PFSK-1 (cell line): Measurements from ENCODE around the gene TBC1D22A.

ENCODE experiments used
- POLR2AphosphoS5 ChIP-seq: IDR thresholded peaks from 2 replicates; pipeline ENCODE4 v1.6.1; 2012; ENCODE audit warnings: low read depth, mild to moderate bottlenecking, control low read depth, low read length, moderate library complexity
- TAF1 ChIP-seq: IDR thresholded peaks from 2 replicates; pipeline ENCODE4 v1.6.1; 2012; ENCODE audit warnings: low read length, control low read depth, borderline replicate concordance; ENCODE audit not compliant: insufficient read depth
- TF ChIP-seq, protein P1 (sequence below), 2 experiments: IDR thresholded peaks; 2 replicates each; pipeline versions ENCODE4 v1.6.1 to v1.8.0; 2011 to 2012; ENCODE audit warnings: low read depth in 2 of 2, low read length in 2 of 2, control low read depth in 1 of 2, inconsistent platforms in 1 of 2, mild to moderate bottlenecking in 1 of 2, moderate library complexity in 1 of 2; ENCODE audit not compliant: insufficient read depth in 1 of 2

DNA sequence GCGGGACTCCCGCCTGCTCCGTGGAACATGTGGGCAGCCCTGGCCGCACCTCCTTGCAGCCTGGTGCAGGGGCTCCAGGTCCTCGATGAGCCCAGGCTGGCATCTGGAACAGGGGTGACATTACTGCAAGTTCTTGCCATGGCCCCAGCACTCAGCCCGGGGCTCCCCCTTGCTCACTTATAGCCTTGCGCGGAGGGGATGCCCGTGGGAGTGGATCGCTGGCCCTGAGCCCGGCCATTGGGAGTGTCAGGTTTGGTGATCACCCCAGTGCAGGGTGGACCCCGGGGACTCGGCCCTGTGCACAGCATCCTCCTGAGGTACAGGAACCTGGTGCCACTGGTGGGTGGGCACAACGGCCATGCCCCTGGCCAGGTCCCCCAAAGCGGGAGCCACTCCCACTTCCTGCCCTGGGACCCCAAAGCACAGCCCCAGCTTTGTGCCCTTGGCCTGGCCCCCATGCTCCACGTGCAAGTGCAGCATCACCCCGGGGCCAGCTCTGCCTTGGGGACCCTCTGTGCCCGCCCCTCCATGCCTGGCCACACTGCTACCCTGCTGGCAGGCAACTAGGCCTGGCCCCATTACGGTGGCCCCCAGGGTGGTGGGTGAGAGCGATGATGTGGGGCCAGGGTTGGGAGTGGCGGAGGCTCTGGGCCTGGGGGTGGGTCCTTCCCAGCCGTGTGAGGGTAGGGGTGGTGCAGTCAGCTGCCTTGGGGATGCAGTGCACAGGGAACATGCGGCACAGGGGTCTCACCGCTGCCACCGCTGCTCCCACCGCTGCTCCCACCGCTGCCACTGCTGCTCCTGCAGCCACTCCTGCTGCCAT, 439.8 kb downstream of the TBC1D22A start:
- TF ChIP-seq POLR2AphosphoS5 (no peak), TAF1 (no peak)
- TF ChIP-seq, protein P1, sequence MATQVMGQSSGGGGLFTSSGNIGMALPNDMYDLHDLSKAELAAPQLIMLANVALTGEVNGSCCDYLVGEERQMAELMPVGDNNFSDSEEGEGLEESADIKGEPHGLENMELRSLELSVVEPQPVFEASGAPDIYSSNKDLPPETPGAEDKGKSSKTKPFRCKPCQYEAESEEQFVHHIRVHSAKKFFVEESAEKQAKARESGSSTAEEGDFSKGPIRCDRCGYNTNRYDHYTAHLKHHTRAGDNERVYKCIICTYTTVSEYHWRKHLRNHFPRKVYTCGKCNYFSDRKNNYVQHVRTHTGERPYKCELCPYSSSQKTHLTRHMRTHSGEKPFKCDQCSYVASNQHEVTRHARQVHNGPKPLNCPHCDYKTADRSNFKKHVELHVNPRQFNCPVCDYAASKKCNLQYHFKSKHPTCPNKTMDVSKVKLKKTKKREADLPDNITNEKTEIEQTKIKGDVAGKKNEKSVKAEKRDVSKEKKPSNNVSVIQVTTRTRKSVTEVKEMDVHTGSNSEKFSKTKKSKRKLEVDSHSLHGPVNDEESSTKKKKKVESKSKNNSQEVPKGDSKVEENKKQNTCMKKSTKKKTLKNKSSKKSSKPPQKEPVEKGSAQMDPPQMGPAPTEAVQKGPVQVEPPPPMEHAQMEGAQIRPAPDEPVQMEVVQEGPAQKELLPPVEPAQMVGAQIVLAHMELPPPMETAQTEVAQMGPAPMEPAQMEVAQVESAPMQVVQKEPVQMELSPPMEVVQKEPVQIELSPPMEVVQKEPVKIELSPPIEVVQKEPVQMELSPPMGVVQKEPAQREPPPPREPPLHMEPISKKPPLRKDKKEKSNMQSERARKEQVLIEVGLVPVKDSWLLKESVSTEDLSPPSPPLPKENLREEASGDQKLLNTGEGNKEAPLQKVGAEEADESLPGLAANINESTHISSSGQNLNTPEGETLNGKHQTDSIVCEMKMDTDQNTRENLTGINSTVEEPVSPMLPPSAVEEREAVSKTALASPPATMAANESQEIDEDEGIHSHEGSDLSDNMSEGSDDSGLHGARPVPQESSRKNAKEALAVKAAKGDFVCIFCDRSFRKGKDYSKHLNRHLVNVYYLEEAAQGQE (IDR thresholded peaks at IDR 0.05; ENCODE audit: insufficient read depth in 1 of 2, low read depth in 2 of 2, low read length in 2 of 2): no peak
